T1000 (cell line): ENCODE measurements around the gene KCNN2.
A peak's percentile ranks its signal among the peaks of the same experiment; 100 is the strongest.

Experiments used
- DNase-seq: peaks from one replicate; lab custom pipeline; 2025; ENCODE audit warnings: mixed read lengths; lab: John Stamatoyannopoulos, UW

Gene KCNN2

GRCh38 chr5:114362977-114363761 is 1.3 kb downstream of the KCNN2 start:
- DNase-seq, result no peak

- no peak for DNase-seq
Observed at GRCh38 chr5:114363837-114364236, 2.0 kb downstream of the KCNN2 start.

GRCh38 chr5:114367029-114367428 is 5.2 kb downstream of the KCNN2 start:
- DNase-seq, result no peak

- DNase-seq, result no peak
Observed at GRCh38 chr5:114369680-114370417, 8.0 kb downstream of the KCNN2 start.

- no peak for DNase-seq
Observed at GRCh38 chr5:114377050-114377844, 15.4 kb downstream of the KCNN2 start.

GRCh38 chr5:114377946-114378345 is 16.1 kb downstream of the KCNN2 start:
- DNase-seq, result no peak

GRCh38 chr5:114380721-114381120 is 18.9 kb downstream of the KCNN2 start:
- DNase-seq, result no peak

- no peak for DNase-seq
Observed at GRCh38 chr5:114387433-114387832, 25.6 kb downstream of the KCNN2 start.

- no peak for DNase-seq
Observed at GRCh38 chr5:114390431-114390830, 28.6 kb downstream of the KCNN2 start.

- no peak for DNase-seq
Observed at GRCh38 chr5:114391321-114391720, 29.5 kb downstream of the KCNN2 start.

GRCh38 chr5:114393159-114393558 is 31.3 kb downstream of the KCNN2 start:
- no peak for DNase-seq

GRCh38 chr5:114402206-114402605 is 40.3 kb downstream of the KCNN2 start:
- no peak for DNase-seq

- DNase-seq, result no peak
Observed at GRCh38 chr5:114407783-114408182, 45.9 kb downstream of the KCNN2 start.

- no peak for DNase-seq
Observed at GRCh38 chr5:114408847-114409246, 47.0 kb downstream of the KCNN2 start.

- DNase-seq, result no peak
Observed at GRCh38 chr5:114411380-114411931, 49.6 kb downstream of the KCNN2 start.

GRCh38 chr5:114412510-114413171 is 50.8 kb downstream of the KCNN2 start:
- DNase-seq, result peak; percentile 12

- DNase-seq, result no peak
Observed at GRCh38 chr5:114415760-114416159, 53.9 kb downstream of the KCNN2 start.

GRCh38 chr5:114416254-114416653 is 54.4 kb downstream of the KCNN2 start:
- no peak for DNase-seq

- DNase-seq, result no peak
Observed at GRCh38 chr5:114417519-114417918, 55.6 kb downstream of the KCNN2 start.

- DNase-seq, result no peak
Observed at GRCh38 chr5:114418176-114419066, 56.6 kb downstream of the KCNN2 start.

- DNase-seq, result no peak
Observed at GRCh38 chr5:114419067-114419388, 57.2 kb downstream of the KCNN2 start.
